ENCODE measurements around the gene NOXO1. TPM values are rescaled to one million over a fixed set of nuclear protein-coding genes. Genes with fewer than 3 reads are reported as not detected.

Gene NOXO1
- total and polyA plus RNA-seq, 9 of the 15 experiments (the other 6 are each of a cell fraction or from before 2014, with no cell fraction given): not detected

DNA sequence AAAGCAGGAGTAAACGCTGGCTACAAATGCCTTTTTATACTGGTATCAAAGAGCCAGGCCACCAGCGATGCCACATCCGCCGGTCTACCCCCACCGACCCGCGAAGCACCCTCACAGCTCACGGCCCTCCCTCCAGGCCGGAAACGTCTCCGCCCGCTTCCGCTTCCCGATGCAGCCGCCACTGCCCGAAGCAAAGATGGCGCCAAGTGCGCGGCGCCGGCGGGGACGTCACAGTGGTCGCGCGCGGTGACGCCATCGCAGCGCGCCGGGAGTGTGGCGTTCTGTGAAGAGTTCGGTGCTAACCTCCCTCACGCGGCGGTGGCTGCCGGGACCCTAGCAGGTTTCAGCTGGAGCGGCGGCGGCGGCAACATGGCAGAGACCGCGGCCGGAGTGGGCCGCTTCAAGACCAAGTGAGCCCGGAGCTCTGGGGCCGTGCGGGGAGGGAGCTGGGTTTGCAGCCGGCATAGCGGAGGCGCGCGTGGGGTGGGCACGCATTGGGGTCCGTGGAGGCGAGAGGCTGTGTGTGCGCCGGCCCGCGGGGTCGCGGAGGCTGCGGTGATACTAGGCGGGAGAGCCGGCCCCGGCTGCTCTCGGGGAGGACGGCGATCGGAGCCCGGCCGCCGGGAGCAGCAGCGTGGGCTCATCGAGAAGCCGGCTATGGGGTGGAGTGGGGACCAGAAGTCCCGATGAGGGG, 9.3 kb downstream of the NOXO1 start, which contains the start of gene TBL3 (continued):
- TF ChIP-seq ZNF780A (CRISPR knock-in tag; IDR thresholded peaks at IDR 0.05): no peak
- no peak for TF ChIP-seq POLR3G (IDR thresholded peaks at IDR 0.05; ENCODE audit: extremely low read depth, insufficient read length, insufficient replicate concordance)
- no peak for TF ChIP-seq STAT5A (IDR thresholded peaks at IDR 0.05; ENCODE audit: borderline replicate concordance, low read length)
- no peak; the same call in 1 of the 2 replicates for TF ChIP-seq ZFP1 (CRISPR knock-in tag; IDR thresholded peaks at IDR 0.05)
- no peak for TF ChIP-seq ZNF785 (CRISPR knock-in tag; IDR thresholded peaks at IDR 0.05)
- peak; percentile 90 for TF ChIP-seq TAF1 (IDR thresholded peaks at IDR 0.05; ENCODE audit: control insufficient read depth, extremely low read depth, insufficient read depth, low read length, severe bottlenecking)
- no peak for TF ChIP-seq TFAM (CRISPR knock-in tag; conservative IDR thresholded peaks at IDR 0.05)
- peak; percentile 91 for TF ChIP-seq RBFOX2 (IDR thresholded peaks at IDR 0.05; ENCODE audit: low read depth, low read length)
- no peak for TF ChIP-seq SRSF1 (IDR thresholded peaks at IDR 0.05; ENCODE audit: low read depth, low read length)
- TF ChIP-seq TAF7 (tag; IDR thresholded peaks at IDR 0.05): no peak
- TF ChIP-seq, protein P1, sequence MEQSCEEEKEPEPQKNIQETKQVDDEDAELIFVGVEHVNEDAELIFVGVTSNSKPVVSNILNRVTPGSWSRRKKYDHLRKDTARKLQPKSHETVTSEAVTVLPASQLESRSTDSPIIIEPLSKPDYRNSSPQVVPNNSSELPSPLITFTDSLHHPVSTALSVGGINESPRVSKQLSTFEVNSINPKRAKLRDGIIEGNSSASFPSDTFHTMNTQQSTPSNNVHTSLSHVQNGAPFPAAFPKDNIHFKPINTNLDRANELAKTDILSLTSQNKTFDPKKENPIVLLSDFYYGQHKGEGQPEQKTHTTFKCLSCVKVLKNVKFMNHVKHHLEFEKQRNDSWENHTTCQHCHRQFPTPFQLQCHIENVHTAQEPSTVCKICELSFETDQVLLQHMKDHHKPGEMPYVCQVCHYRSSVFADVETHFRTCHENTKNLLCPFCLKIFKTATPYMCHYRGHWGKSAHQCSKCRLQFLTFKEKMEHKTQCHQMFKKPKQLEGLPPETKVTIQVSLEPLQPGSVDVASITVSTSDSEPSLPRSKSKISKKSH (CRISPR knock-in tag; IDR thresholded peaks at IDR 0.05): no peak
- no peak for TF ChIP-seq ZNF121 (CRISPR knock-in tag; conservative IDR thresholded peaks at IDR 0.05)
- TF ChIP-seq CUX1 (CRISPR knock-in tag; IDR thresholded peaks at IDR 0.05): no peak
- peak; percentile 99 for TF ChIP-seq PHF20 (IDR thresholded peaks at IDR 0.05; ENCODE audit: partially characterized antibody)
- TF ChIP-seq STAT5B (CRISPR knock-in tag; IDR thresholded peaks at IDR 0.05): no peak
- TF ChIP-seq CREB3 (tag; conservative IDR thresholded peaks at IDR 0.05; ENCODE audit: low read depth): no peak
- no peak for TF ChIP-seq SMC3 (conservative IDR thresholded peaks at IDR 0.05; ENCODE audit: insufficient read depth, low read depth, low read length)
- peak; percentile 66 for TF ChIP-seq NFIC (IDR thresholded peaks at IDR 0.05)

Data from K562 (cell line).